H9 (cell line): ENCODE data around the gene AGR3. TPM values are rescaled to one million over a fixed set of nuclear protein-coding genes. Genes with fewer than 3 reads are reported as not detected.

Source experiments
- DNase-seq: peaks from one replicate; pipeline ENCODE4 v3.0.0-alpha.2; 2017
- H2AFZ ChIP-seq: one replicate; pipeline ENCODE4 v1.6.1; 2013; ENCODE audit warnings: mild to moderate bottlenecking, low read length, control low read depth, moderate library complexity
- H2AK5ac ChIP-seq: 2 replicates; pipeline ENCODE4 v1.6.1; 2013; ENCODE audit warnings: low read length, control low read depth, mixed read lengths; ENCODE audit not compliant: insufficient read length
- H2BK120ac ChIP-seq: one replicate; pipeline ENCODE4 v1.6.1; 2013; ENCODE audit warnings: low read depth, mild to moderate bottlenecking, low read length, control low read depth, inconsistent platforms; ENCODE audit not compliant: poor library complexity, severe bottlenecking
- H2BK12ac ChIP-seq: 2 replicates; pipeline ENCODE4 v1.6.1; 2013; ENCODE audit warnings: low read length, control low read depth, mixed read lengths, low read depth; ENCODE audit not compliant: insufficient read length
- H2BK15ac ChIP-seq: 2 replicates; pipeline ENCODE4 v1.6.1; 2013; ENCODE audit warnings: low read depth, low read length, control low read depth
- H2BK20ac ChIP-seq: one replicate; pipeline ENCODE4 v1.6.1; 2013; ENCODE audit warnings: low read depth, mild to moderate bottlenecking, low read length, control low read depth, inconsistent platforms; ENCODE audit not compliant: poor library complexity, severe bottlenecking
- H2BK5ac ChIP-seq: 2 replicates; pipeline ENCODE4 v1.6.1; 2013; ENCODE audit warnings: low read length, control low read depth, mixed read lengths; ENCODE audit not compliant: insufficient read length
- H3K14ac ChIP-seq: 2 replicates; pipeline ENCODE4 v1.6.1; 2013; ENCODE audit warnings: low read length, control low read depth; ENCODE audit not compliant: insufficient read depth
- H3K18ac ChIP-seq: 2 replicates; pipeline ENCODE4 v1.6.1; 2013; ENCODE audit warnings: low read depth, mild to moderate bottlenecking, mixed read lengths, low read length, control low read depth; ENCODE audit not compliant: insufficient read length
- H3K23ac ChIP-seq: 2 replicates; pipeline ENCODE4 v1.6.1; 2013; ENCODE audit warnings: low read length, control low read depth, mixed read lengths, low read depth; ENCODE audit not compliant: insufficient read length
- H3K23me2 ChIP-seq: 2 replicates; pipeline ENCODE4 v1.6.1; 2013; ENCODE audit warnings: low read depth, mild to moderate bottlenecking, mixed read lengths, low read length, control low read depth; ENCODE audit not compliant: insufficient read length, poor library complexity, severe bottlenecking
- H3K27ac ChIP-seq: 2 replicates; pipeline ENCODE4 v1.5.1; 2013; ENCODE audit warnings: low read length, control low read depth, mixed read lengths, low read depth; ENCODE audit not compliant: insufficient read length
- H3K27me3 ChIP-seq: 2 replicates; pipeline ENCODE4 v1.6.1; 2013; ENCODE audit warnings: low read length, control low read depth, inconsistent platforms; ENCODE audit not compliant: insufficient read depth
- H3K4ac ChIP-seq: 2 replicates; pipeline ENCODE4 v1.6.1; 2013; ENCODE audit warnings: low read depth, mild to moderate bottlenecking, control low read depth, inconsistent platforms, low read length, moderate library complexity
- H3K4me1 ChIP-seq: 2 replicates; pipeline ENCODE4 v1.6.1; 2013; ENCODE audit warnings: low read length, control low read depth, inconsistent platforms; ENCODE audit not compliant: insufficient read depth
- H3K4me2 ChIP-seq: 2 replicates; pipeline ENCODE4 v1.6.1; 2013; ENCODE audit warnings: low read length, control low read depth, mixed read lengths; ENCODE audit not compliant: insufficient read length, insufficient read depth
- H3K56ac ChIP-seq: 2 replicates; pipeline ENCODE4 v1.6.1; 2013; ENCODE audit warnings: low read depth, mild to moderate bottlenecking, mixed read lengths, low read length, control low read depth; ENCODE audit not compliant: insufficient read length
- H3K79me1 ChIP-seq: 2 replicates; pipeline ENCODE4 v1.6.1; 2013; ENCODE audit warnings: low read depth, mild to moderate bottlenecking, moderate library complexity, low read length, control low read depth, inconsistent platforms; ENCODE audit not compliant: insufficient read depth, poor library complexity, severe bottlenecking
- H3K79me2 ChIP-seq: 2 replicates; pipeline ENCODE4 v1.6.1; 2013; ENCODE audit warnings: low read length, control low read depth, inconsistent platforms; ENCODE audit not compliant: insufficient read depth
- H3K9ac ChIP-seq: 2 replicates; pipeline ENCODE4 v1.6.1; 2013; ENCODE audit warnings: low read length, control low read depth, mixed read lengths; ENCODE audit not compliant: insufficient read length; ENCODE audit errors: extremely low read depth
- H3K9me3 ChIP-seq: one replicate; pipeline ENCODE4 v1.6.1; 2013; ENCODE audit warnings: low read depth, low read length, inconsistent platforms; ENCODE audit not compliant: control insufficient read depth
- H3T11ph ChIP-seq: one replicate; pipeline ENCODE4 v1.6.1; 2013; ENCODE audit warnings: mild to moderate bottlenecking, low read length, control low read depth, inconsistent platforms
- H4K20me1 ChIP-seq: one replicate; pipeline ENCODE4 v1.6.1; 2013; ENCODE audit not compliant: control insufficient read depth, insufficient read length, insufficient read depth
- H4K5ac ChIP-seq: 2 replicates; pipeline ENCODE4 v1.6.1; 2013; ENCODE audit warnings: low read depth, mild to moderate bottlenecking, mixed read lengths, low read length, control low read depth; ENCODE audit not compliant: insufficient read length
- H4K8ac ChIP-seq: replicated peaks from 2 replicates; pipeline ENCODE4 v1.6.1; 2013; ENCODE audit warnings: low read length, control low read depth, mixed read lengths, low read depth; ENCODE audit not compliant: insufficient read length
- H4K91ac ChIP-seq: 2 replicates; pipeline ENCODE4 v1.6.1; 2013; ENCODE audit warnings: low read depth, mild to moderate bottlenecking, moderate library complexity, mixed read lengths, low read length, control low read depth; ENCODE audit not compliant: insufficient read length
- H3K27ac Mint-ChIP-seq, 3 experiments: 2 replicates in 2 of 3; 3 replicates in 1 of 3; pipeline ENCODE4 v1.8.0; 2020 to 2021; ENCODE audit warnings: mixed read lengths in 3 of 3, mild to moderate bottlenecking in 1 of 3, moderate library complexity in 1 of 3
- H3K27me3 Mint-ChIP-seq: 2 replicates; pipeline ENCODE4 v1.8.0; 2021; ENCODE audit warnings: low read depth, mild to moderate bottlenecking, moderate library complexity, mixed read lengths
- H3K36me3 Mint-ChIP-seq, 3 experiments: 2 replicates in 2 of 3; 3 replicates in 1 of 3; pipeline ENCODE4 v1.8.0; 2020 to 2021; ENCODE audit warnings: low read depth in 3 of 3, mixed read lengths in 3 of 3; ENCODE audit not compliant: insufficient read depth in 1 of 3
- H3K4me1 Mint-ChIP-seq, 2 experiments: 2 replicates each; pipeline ENCODE4 v1.8.0; 2020; ENCODE audit warnings: mixed read lengths in 2 of 2
- H3K4me3 Mint-ChIP-seq, 2 experiments: 2 replicates in 1 of 2; 3 replicates in 1 of 2; pipeline ENCODE4 v1.8.0; 2020 to 2021; ENCODE audit warnings: mild to moderate bottlenecking in 2 of 2, mixed read lengths in 2 of 2, moderate library complexity in 1 of 2
- H3K9me3 Mint-ChIP-seq, 2 experiments: 2 replicates in 1 of 2; 3 replicates in 1 of 2; pipeline ENCODE4 v1.8.0; 2020; ENCODE audit warnings: mild to moderate bottlenecking in 2 of 2, mixed read lengths in 2 of 2, moderate library complexity in 1 of 2
- WGBS: extraction: QIAGEN DNeasy Blood & Tissue Kit; methylation state at CpG from one replicate; pipeline ENCODE4 v1.1.7; 2013; ENCODE audit warnings: missing lambda C conversion rate, low lambda C conversion rate, mixed read lengths; ENCODE audit not compliant: insufficient read length; ENCODE audit errors: extremely low coverage; 5-methylcytosine and 5-hydroxymethylcytosine counted together
- total RNA-seq: library from RNA; stranded (reverse); gene quantifications from 2 replicates; pipeline ENCODE4 v1.2.1, GENCODE V29; 2021
- TF ChIP-seq, protein P1 (sequence below): fragments of 200-600 bp; sonication (generic); conservative IDR thresholded peaks from 3 replicates; pipeline ENCODE4 v1.8.0; 2021; ENCODE audit warnings: antibody characterized with exemption, mild to moderate bottlenecking

AGR3 gene
- total RNA-seq, 1 experiment from 2014 or later, result not detected

DNA sequence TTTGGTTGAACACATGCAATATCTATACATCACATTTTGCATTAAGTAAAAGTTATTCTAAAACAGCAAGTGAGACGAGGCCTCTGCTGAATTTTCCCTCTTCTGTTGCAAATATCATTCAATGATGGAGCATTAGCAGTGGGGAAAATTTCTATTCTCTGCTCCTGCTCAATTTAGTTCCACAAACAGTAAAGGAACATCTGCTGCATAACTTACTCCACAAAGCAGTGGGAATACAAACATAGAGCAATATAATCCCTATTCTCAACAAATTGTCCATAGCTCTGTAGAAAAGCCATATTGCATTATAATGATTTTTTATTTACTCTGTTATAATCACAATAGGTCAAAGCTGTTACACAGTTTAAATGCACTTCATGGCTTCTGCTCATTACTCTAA is 5.9 kb downstream of the AGR3 start:
- no peak overlapping the region for H2BK20ac ChIP-seq
- H3K9me3 ChIP-seq, result no peaks in the 10 kb centered on the region
- H4K8ac ChIP-seq, result no peak overlapping the region
- no peak overlapping the region for H2AFZ ChIP-seq
- H2BK5ac ChIP-seq, result no peak overlapping the region
- WGBS, result no CpG with 5 or more reads among the region's 1 CpG
- H4K5ac ChIP-seq, result no peak overlapping the region
- H3K4me1 ChIP-seq, result no peaks in the 10 kb centered on the region
- no peak overlapping the region for H4K91ac ChIP-seq
- H3K9ac ChIP-seq, result no peak overlapping the region
- no peak overlapping the region for H2AK5ac ChIP-seq
- no peaks in the 10 kb centered on the region for H3K36me3 Mint-ChIP-seq
- no peaks in the 10 kb centered on the region for H3K79me2 ChIP-seq
- no peaks in the 10 kb centered on the region for H3K79me1 ChIP-seq
- H3K23ac ChIP-seq, result no peak overlapping the region
- H3K23me2 ChIP-seq, result no peaks in the 10 kb centered on the region
- H2BK12ac ChIP-seq, result no peak overlapping the region
- peaks cover 4 to 5% of the 10 kb centered on the region in 2 experiments; a peak in 3 of 5 replicates for H3K9me3 Mint-ChIP-seq
- no peak overlapping the region for H3K4me2 ChIP-seq
- no peaks in the 10 kb centered on the region for H4K20me1 ChIP-seq
- H3K27ac Mint-ChIP-seq, result no peak overlapping the region
- no peak overlapping the region for H3K56ac ChIP-seq
- no peak overlapping the region for H2BK120ac ChIP-seq
- TF ChIP-seq, protein P1, sequence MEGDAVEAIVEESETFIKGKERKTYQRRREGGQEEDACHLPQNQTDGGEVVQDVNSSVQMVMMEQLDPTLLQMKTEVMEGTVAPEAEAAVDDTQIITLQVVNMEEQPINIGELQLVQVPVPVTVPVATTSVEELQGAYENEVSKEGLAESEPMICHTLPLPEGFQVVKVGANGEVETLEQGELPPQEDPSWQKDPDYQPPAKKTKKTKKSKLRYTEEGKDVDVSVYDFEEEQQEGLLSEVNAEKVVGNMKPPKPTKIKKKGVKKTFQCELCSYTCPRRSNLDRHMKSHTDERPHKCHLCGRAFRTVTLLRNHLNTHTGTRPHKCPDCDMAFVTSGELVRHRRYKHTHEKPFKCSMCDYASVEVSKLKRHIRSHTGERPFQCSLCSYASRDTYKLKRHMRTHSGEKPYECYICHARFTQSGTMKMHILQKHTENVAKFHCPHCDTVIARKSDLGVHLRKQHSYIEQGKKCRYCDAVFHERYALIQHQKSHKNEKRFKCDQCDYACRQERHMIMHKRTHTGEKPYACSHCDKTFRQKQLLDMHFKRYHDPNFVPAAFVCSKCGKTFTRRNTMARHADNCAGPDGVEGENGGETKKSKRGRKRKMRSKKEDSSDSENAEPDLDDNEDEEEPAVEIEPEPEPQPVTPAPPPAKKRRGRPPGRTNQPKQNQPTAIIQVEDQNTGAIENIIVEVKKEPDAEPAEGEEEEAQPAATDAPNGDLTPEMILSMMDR, result no peak
- H3K27me3 ChIP-seq, result no peaks in the 10 kb centered on the region
- H2BK15ac ChIP-seq, result no peak overlapping the region
- H3T11ph ChIP-seq, result no peak overlapping the region
- no peak overlapping the region for H3K4me3 Mint-ChIP-seq
- peaks cover 0 to 5% of the 10 kb centered on the region in 2 experiments; a peak in 3 of 4 replicates for H3K4me1 Mint-ChIP-seq
- H3K27me3 Mint-ChIP-seq, result no peaks in the 10 kb centered on the region
- H3K4ac ChIP-seq, result no peak overlapping the region
- H3K18ac ChIP-seq, result no peak overlapping the region
- DNase-seq, result no peak
- H3K27ac ChIP-seq, result no peak overlapping the region
- no peak overlapping the region for H3K14ac ChIP-seq
